GM21360 (cell line): ENCODE results near the gene PRG3.
A peak's percentile ranks its signal among the peaks of the same experiment; 100 is the strongest.

Experiments
- ATAC-seq: cut with Tn5 transposase; IDR thresholded peaks from one replicate; pipeline ENCODE4 v1.9.1; 2021; ENCODE audit warnings: mild to moderate bottlenecking, moderate library complexity; ENCODE audit not compliant: unreplicated experiment

PRG3 gene

GRCh38 chr11:57380975-57381374 lies at the start of gene PRG3:
TSS of gene PRG3 (minus strand) at chr11:57381150. CDS start at chr11:57380708, 442 bp downstream.
- ATAC-seq: no peak

- no peak for ATAC-seq
These were observed 49.0 kb upstream of the PRG3 start for GRCh38 chr11:57429946-57430345.

- ATAC-seq: no peak
These were observed 47.7 kb upstream of the PRG3 start for GRCh38 chr11:57428643-57429042.

- ATAC-seq: no peak
These were observed 46.8 kb upstream of the PRG3 start for GRCh38 chr11:57427727-57428082.

- ATAC-seq: peak; percentile 61
These were observed 46.2 kb upstream of the PRG3 start, which contains the start of gene SLC43A3 for GRCh38 chr11:57426929-57427726. TSS of gene SLC43A3 (minus strand) at chr11:57427121. CDS start at chr11:57426172, 949 bp downstream.

GRCh38 chr11:57426439-57426928 lies 45.5 kb upstream of the PRG3 start:
- peak; percentile 0 for ATAC-seq

GRCh38 chr11:57425565-57426438 lies 44.9 kb upstream of the PRG3 start:
- ATAC-seq: no peak

- ATAC-seq: peak; percentile 91
These were observed 44.0 kb upstream of the PRG3 start for GRCh38 chr11:57424792-57425564.

GRCh38 chr11:57424137-57424791 lies 43.3 kb upstream of the PRG3 start:
- no peak for ATAC-seq

- no peak for ATAC-seq
These were observed 41.7 kb upstream of the PRG3 start for GRCh38 chr11:57422669-57423068.

- ATAC-seq: no peak
These were observed 40.9 kb upstream of the PRG3 start for GRCh38 chr11:57421805-57422204.

- no peak for ATAC-seq
These were observed 40.1 kb upstream of the PRG3 start for GRCh38 chr11:57421066-57421465.

- ATAC-seq: no peak
These were observed 38.2 kb upstream of the PRG3 start for GRCh38 chr11:57419146-57419545.

GRCh38 chr11:57418131-57418530 lies 37.2 kb upstream of the PRG3 start:
- ATAC-seq: no peak

- ATAC-seq: no peak
These were observed 36.1 kb upstream of the PRG3 start for GRCh38 chr11:57417056-57417455.

GRCh38 chr11:57416436-57416835 lies 35.5 kb upstream of the PRG3 start:
- ATAC-seq: no peak

GRCh38 chr11:57414612-57415212 lies 33.8 kb upstream of the PRG3 start:
- no peak for ATAC-seq

- ATAC-seq: no peak
These were observed 32.7 kb upstream of the PRG3 start for GRCh38 chr11:57413681-57414080.

GRCh38 chr11:57410287-57410686 lies 29.3 kb upstream of the PRG3 start:
- no peak for ATAC-seq
